ENCODE results near the gene CNTNAP4. TPM values are rescaled to one million over a fixed set of nuclear protein-coding genes. Genes with fewer than 3 reads are reported as not detected.

The CNTNAP4 gene
- total and polyA plus RNA-seq, 2 of the 4 experiments (the other 2 are of a cell fraction) = not detected

DNA sequence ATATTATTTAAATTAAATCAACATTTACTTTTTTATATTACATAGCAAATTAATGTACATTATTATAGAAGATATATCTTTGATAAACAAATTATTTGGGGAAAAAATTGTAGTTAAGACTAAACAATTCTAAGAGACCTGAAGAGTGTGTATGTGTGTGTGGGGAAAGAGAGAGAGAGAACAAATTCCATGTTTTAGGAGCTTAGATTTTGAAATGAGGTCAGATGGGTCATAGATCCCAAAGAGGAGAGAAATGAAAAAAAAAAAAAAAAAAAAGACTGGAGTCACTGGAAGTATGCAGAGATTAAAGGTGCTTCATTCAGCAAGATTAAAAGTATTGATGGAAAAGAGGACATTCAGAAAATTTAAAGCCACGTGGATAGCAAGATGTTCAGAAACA, 206.8 kb downstream of the CNTNAP4 start:
- dilution Hi-C loops (cut with HindIII; ENCODE audit: low sequenced_read_pairs, unreplicated experiment) (no loop called here), in situ Hi-C loops (cut with MboI; ENCODE audit: low sequenced_read_pairs) (no loop called here), intact Hi-C loops (cut with micrococcal nuclease) (no loop called here)
- Histone ChIP-seq H4K20me1 (ENCODE audit: insufficient read depth, low read length) (no peaks in the 10 kb centered on the region), H3K14ac (replicated peaks; ENCODE audit: low read depth, low read length) (no peak overlapping the region), H4K8ac (ENCODE audit: low read depth in 2 of 2, low read length in 2 of 2) (no peak overlapping the region), H2AK9ac (replicated peaks; ENCODE audit: low read depth, low read length, poor library complexity) (no peak overlapping the region), H4K5ac (ENCODE audit: low read depth, low read length) (no peak overlapping the region), H3K18ac (ENCODE audit: low read depth, low read length) (no peak overlapping the region), H3K56ac (ENCODE audit: extremely low read depth, insufficient read depth, low read length) (no peak overlapping the region), H2BK20ac (ENCODE audit: low read depth, low read length) (no peak overlapping the region), H3K4me1 (ENCODE audit: control insufficient read depth, insufficient read depth, low read length) (no peaks in the 10 kb centered on the region), H2BK15ac (ENCODE audit: low read depth, low read length) (no peak overlapping the region), H2AFZ (replicated peaks; ENCODE audit: low read length, poor library complexity) (no peak overlapping the region), H2BK5ac (ENCODE audit: low read depth, low read length, poor library complexity, severe bottlenecking) (no peak overlapping the region), H4K91ac (ENCODE audit: insufficient read depth, low read depth, low read length) (no peak overlapping the region), H3K9ac (ENCODE audit: low read depth, low read length) (no peak overlapping the region), H3K27ac (ENCODE audit: insufficient read depth, low read length) (no peak overlapping the region), H3K4me2 (ENCODE audit: low read depth, low read length) (no peak overlapping the region), H3K9me1 (ENCODE audit: insufficient read depth, low read length) (no peaks in the 10 kb centered on the region), H3K9me3 (ENCODE audit: control insufficient read depth, insufficient read depth, low read length) (no peaks in the 10 kb centered on the region), H3K36me3 (ENCODE audit: control insufficient read depth, insufficient read depth, low read length) (no peaks in the 10 kb centered on the region), H3K23ac (ENCODE audit: low read depth, low read length) (no peak overlapping the region), H3K4ac (ENCODE audit: low read depth, low read length) (no peak overlapping the region), H3K4me3 (ENCODE audit: insufficient read depth, low read depth, low read length) (no peak overlapping the region), H3K27me3 (ENCODE audit: control insufficient read depth, insufficient read depth, low read length) (no peaks in the 10 kb centered on the region), H2BK120ac (ENCODE audit: low read depth, low read length) (no peak overlapping the region), H2AK5ac (ENCODE audit: low read depth, low read length) (no peak overlapping the region), H3K79me1 (ENCODE audit: low read depth in 1 of 2, low read length in 2 of 2) (no peaks in the 10 kb centered on the region)
- ChIA-PET CTCF (no interaction called here), POLR2A (ENCODE audit: unreplicated experiment) (no interaction called here)
- ATAC-seq (ENCODE audit: low read depth) = no peak
- DNase-seq = no peak
- no peak for TF ChIP-seq RFX5 (IDR thresholded peaks at IDR 0.05; ENCODE audit: low read depth, low read length)
- TF ChIP-seq, protein P1, sequence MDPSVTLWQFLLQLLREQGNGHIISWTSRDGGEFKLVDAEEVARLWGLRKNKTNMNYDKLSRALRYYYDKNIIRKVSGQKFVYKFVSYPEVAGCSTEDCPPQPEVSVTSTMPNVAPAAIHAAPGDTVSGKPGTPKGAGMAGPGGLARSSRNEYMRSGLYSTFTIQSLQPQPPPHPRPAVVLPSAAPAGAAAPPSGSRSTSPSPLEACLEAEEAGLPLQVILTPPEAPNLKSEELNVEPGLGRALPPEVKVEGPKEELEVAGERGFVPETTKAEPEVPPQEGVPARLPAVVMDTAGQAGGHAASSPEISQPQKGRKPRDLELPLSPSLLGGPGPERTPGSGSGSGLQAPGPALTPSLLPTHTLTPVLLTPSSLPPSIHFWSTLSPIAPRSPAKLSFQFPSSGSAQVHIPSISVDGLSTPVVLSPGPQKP (IDR thresholded peaks at IDR 0.05; ENCODE audit: borderline replicate concordance, low read depth, low read length) = no peak
- TF ChIP-seq MXI1 (IDR thresholded peaks at IDR 0.05; ENCODE audit: borderline replicate concordance, low read depth, low read length) = no peak
- TF ChIP-seq POLR2A (IDR thresholded peaks at IDR 0.05; ENCODE audit: low read depth, low read length) = no peak
- no peak for TF ChIP-seq CEBPB (IDR thresholded peaks at IDR 0.05; ENCODE audit: low read depth, low read length)
- TF ChIP-seq, protein P2, sequence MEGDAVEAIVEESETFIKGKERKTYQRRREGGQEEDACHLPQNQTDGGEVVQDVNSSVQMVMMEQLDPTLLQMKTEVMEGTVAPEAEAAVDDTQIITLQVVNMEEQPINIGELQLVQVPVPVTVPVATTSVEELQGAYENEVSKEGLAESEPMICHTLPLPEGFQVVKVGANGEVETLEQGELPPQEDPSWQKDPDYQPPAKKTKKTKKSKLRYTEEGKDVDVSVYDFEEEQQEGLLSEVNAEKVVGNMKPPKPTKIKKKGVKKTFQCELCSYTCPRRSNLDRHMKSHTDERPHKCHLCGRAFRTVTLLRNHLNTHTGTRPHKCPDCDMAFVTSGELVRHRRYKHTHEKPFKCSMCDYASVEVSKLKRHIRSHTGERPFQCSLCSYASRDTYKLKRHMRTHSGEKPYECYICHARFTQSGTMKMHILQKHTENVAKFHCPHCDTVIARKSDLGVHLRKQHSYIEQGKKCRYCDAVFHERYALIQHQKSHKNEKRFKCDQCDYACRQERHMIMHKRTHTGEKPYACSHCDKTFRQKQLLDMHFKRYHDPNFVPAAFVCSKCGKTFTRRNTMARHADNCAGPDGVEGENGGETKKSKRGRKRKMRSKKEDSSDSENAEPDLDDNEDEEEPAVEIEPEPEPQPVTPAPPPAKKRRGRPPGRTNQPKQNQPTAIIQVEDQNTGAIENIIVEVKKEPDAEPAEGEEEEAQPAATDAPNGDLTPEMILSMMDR (conservative IDR thresholded peaks at IDR 0.05; ENCODE audit: low read depth, low read length) = no peak
- TF ChIP-seq, protein P3, sequence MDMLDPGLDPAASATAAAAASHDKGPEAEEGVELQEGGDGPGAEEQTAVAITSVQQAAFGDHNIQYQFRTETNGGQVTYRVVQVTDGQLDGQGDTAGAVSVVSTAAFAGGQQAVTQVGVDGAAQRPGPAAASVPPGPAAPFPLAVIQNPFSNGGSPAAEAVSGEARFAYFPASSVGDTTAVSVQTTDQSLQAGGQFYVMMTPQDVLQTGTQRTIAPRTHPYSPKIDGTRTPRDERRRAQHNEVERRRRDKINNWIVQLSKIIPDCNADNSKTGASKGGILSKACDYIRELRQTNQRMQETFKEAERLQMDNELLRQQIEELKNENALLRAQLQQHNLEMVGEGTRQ (IDR thresholded peaks at IDR 0.05; ENCODE audit: low read depth, low read length) = no peak
- no peak for TF ChIP-seq FOS (IDR thresholded peaks at IDR 0.05; ENCODE audit: low read depth, low read length)
- no peak for TF ChIP-seq MAFK (IDR thresholded peaks at IDR 0.05; ENCODE audit: low read depth, low read length)
- no peak for TF ChIP-seq RCOR1 (IDR thresholded peaks at IDR 0.05; ENCODE audit: insufficient replicate concordance, low read length)
- TF ChIP-seq NFE2L2 (IDR thresholded peaks at IDR 0.05; ENCODE audit: low read depth, low read length) = no peak
- TF ChIP-seq MAZ (IDR thresholded peaks at IDR 0.05; ENCODE audit: borderline replicate concordance, low read depth, low read length) = no peak
- TF ChIP-seq CHD1 (IDR thresholded peaks at IDR 0.05; ENCODE audit: low read depth, low read length) = no peak
- no peak for TF ChIP-seq SMC3 (IDR thresholded peaks at IDR 0.05; ENCODE audit: low read depth, low read length)
- no peak for TF ChIP-seq BHLHE40 (IDR thresholded peaks at IDR 0.05; ENCODE audit: low read depth, low read length)
- no peak for TF ChIP-seq RAD21 (IDR thresholded peaks at IDR 0.05; ENCODE audit: low read length)
- no CpG with 5 or more reads among the region's 1 CpG for WGBS, 2 experiments (ENCODE audit: extremely low coverage in 2 of 2, insufficient read length in 1 of 2)
- BruUV-seq (replicated peaks) = no TSS peak
